DMS53 (cell line): Measurements from ENCODE around the gene KRTAP10-5.

Experiments used
- DNase-seq: peaks from one replicate; lab custom pipeline; 2025; lab: John Stamatoyannopoulos, UW

Gene KRTAP10-5

GRCh38 chr21:44529503-44530125, 50.8 kb downstream of the KRTAP10-5 start:
- DNase-seq: no peak
